WI38 (cell line): ENCODE results near the gene LSS.
"Not testable (repeated sequence)": the region's sequence is repeated elsewhere in the genome, so short reads cannot be mapped to it uniquely, and the experiment has no call there.

Experiments
- H3K4me3 ChIP-seq: 2 replicates; pipeline ENCODE4 v1.5.1; 2011; ENCODE audit warnings: low read depth, mild to moderate bottlenecking, control low read depth, low read length
- CTCF ChIP-seq: IDR thresholded peaks from 2 replicates; pipeline ENCODE4 v1.5.1; 2012; ENCODE audit warnings: low read depth, mild to moderate bottlenecking, control low read depth, low read length

LSS gene

GRCh38 chr21:46205766-46206162 lies 22.8 kb downstream of the LSS start:
- H3K4me3 ChIP-seq, result no peak overlapping the region
- no peak for TF ChIP-seq CTCF

GRCh38 chr21:46205166-46205565 lies 23.4 kb downstream of the LSS start:
- H3K4me3 ChIP-seq, result no peak overlapping the region
- TF ChIP-seq CTCF, result no peak

- no peak for TF ChIP-seq CTCF
- no peak overlapping the region for H3K4me3 ChIP-seq
Observed at GRCh38 chr21:46203203-46203600, 25.4 kb downstream of the LSS start.

- no peak for TF ChIP-seq CTCF
- no peak overlapping the region for H3K4me3 ChIP-seq
Observed at GRCh38 chr21:46202592-46203202, 25.9 kb downstream of the LSS start.

- not testable (repeated sequence) for H3K4me3 ChIP-seq
Observed at GRCh38 chr21:46200877-46201803, 27.4 kb downstream of the LSS start.

GRCh38 chr21:46199436-46200373 lies 28.9 kb downstream of the LSS start:
- no peak for TF ChIP-seq CTCF
- H3K4me3 ChIP-seq, result no peak overlapping the region

- no peak overlapping the region for H3K4me3 ChIP-seq
- TF ChIP-seq CTCF, result no peak
Observed at GRCh38 chr21:46196733-46197132, 31.8 kb downstream of the LSS start.
